Measurements from ENCODE around the gene EEFSEC.

EEFSEC gene

GRCh38 chr3:128317698-128318231, 164.5 kb downstream of the EEFSEC start:
- in situ Hi-C loops (cut with HindIII; ENCODE audit: low pct_ligation_motif_present, low pct_unique_long_range_greater_than_20kb, low sequenced_read_pairs): no loop called here
- no peak for DNase-seq

GRCh38 chr3:128318275-128318941, 165.1 kb downstream of the EEFSEC start:
- in situ Hi-C loops (cut with HindIII; ENCODE audit: low pct_ligation_motif_present, low pct_unique_long_range_greater_than_20kb, low sequenced_read_pairs): no loop called here
- DNase-seq: no peak

DNA sequence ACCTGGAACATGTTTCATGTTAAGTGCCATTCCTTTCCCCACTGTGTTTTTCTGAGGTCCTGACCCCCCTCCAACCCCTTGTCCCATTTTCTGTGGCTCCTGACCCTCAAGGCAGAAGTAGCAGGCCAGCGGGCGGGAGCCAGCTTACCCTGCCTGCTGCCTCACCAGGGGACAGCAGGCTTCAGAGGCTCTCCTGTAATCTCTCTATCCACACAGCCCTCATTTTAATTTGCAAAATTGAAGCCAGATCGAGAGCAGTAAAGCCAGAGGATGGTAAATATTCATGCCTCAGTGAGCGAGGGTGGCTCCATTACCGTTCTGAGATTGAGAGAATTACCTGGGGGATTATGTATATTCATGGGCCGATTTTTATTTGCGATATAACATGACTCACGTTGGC, 165.8 kb downstream of the EEFSEC start:
- in situ Hi-C loops (cut with HindIII; ENCODE audit: low pct_ligation_motif_present, low pct_unique_long_range_greater_than_20kb, low sequenced_read_pairs): no loop called here
- DNase-seq: no peak

DNA sequence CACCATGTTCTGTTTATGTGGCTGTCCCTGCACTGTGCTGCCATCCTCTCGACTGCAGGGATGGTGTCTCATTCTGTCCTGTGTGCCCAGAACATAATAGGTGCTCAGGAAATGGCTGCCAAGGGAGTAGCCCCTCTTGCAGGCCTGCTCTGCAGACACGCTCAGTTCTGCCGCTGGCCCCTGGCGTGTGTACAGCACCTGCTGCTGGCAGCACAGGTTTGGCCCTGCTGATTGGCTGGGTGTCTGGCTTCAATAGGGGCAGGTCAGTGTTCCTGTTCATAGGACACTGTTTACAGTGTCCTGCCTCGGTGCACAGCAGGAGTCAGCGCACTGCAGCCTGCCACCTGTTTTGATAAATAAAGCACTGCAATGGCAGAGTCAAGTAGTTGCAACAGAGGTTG, 166.5 kb downstream of the EEFSEC start:
- in situ Hi-C loops (cut with HindIII; ENCODE audit: low pct_ligation_motif_present, low pct_unique_long_range_greater_than_20kb, low sequenced_read_pairs): no loop called here
- no peak for DNase-seq

DNA sequence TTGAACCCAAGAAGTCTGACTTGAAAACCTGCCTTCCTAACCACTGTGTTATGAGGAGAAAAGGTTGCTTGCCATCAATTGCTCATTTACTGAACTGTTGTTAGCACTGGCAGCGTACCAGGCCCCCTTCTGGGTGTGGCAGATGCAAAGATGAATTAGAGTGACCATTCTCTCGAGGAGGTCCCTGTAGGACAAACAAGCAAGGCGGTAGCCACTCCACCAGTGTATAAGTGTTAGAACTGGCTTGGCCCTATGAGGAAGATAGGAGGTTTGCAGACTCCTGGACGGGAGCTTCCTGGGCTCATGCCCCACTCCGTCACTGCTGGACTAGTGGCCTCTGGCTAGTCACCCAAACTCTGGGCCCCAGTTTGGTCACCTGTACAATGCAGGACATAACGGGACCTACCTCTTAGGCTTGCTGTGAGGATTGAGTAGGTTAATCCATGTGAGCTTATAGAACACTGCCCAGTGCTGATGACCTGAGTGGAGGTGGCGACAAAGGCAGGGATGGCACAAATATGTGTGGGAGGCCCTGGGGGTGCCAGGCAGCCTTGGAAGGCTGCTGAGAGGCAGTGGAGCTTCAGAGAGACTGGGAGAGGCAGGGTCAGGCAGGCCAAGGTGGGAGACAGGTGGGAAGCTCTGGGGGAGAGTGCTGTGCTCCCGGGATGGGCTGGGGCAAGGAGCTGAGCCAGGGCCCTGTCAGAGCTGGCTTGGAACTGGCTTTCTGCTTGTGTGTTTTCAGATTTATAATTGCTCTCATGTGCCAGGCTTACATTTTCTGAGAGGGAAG, 167.5 kb downstream of the EEFSEC start:
- no peak for DNase-seq
- in situ Hi-C loops (cut with HindIII; ENCODE audit: low pct_ligation_motif_present, low pct_unique_long_range_greater_than_20kb, low sequenced_read_pairs): no loop called here

DNA sequence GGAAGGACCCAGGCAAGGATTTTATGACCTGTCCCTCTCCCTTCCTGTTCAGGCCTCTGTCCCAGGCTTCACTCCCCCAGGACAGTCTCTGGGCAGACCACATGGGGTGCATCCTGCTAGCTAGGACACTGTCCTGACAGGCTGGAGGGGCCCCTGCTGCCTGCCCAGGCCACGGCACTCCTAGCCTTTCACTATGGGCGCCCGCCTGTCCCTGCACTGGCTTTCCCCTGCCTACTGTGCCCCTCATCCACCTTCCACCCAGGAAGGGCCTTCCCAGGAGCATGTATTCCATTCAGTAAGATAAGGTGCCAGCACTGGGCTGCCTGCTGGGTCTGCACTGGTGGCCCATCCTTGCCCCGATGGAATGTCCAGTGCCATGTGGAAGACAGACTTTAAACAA, 168.1 kb downstream of the EEFSEC start:
- in situ Hi-C loops (cut with HindIII; ENCODE audit: low pct_ligation_motif_present, low pct_unique_long_range_greater_than_20kb, low sequenced_read_pairs): no loop called here
- no peak for DNase-seq

- peak; percentile 39 for DNase-seq
- in situ Hi-C loops (cut with HindIII; ENCODE audit: low pct_ligation_motif_present, low pct_unique_long_range_greater_than_20kb, low sequenced_read_pairs): no loop called here
Observed at GRCh38 chr3:128322030-128323022, 169.0 kb downstream of the EEFSEC start.

DNA sequence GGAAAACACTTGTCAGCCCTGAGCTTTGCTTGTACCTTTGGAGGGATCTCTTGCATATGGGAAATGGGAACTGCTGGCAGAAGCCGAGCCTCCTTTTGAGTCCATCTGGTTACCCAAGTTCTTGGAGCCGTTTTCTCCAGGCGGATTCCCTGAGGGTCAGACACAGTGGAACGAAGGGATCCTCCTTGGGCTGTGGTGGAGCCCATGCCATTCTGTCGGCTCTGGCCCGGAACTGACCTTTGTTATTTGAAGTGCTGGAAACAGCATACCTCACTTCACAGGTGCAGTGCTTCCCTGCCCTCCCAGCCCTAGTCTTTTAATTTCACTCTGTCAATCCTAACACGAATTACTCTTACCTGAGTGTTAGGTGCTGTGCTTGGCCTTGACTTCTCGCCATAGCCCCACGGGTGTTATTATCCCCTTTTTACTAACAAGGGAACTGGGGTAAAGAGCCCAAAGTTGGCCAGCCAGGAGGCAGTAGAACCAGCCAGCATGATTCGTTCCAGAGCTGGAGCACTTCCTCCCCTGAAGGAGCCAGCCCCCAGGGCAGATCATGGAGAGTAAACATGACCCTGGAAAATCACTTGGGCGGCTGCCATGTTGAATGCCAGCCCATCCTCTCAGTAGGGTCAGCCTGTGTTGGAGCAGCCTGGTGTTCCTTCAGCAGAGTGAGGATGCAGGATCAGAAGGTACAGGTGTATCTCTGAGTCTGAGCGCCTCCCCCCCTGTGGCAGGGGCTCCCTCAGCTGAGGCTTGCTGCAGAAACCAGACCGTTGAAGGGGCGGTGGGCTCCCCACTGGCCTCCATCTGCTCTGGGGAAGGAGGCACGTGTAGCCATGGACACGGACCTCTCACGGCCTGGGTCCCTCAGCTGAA, 170.2 kb downstream of the EEFSEC start:
- DNase-seq: no peak
- in situ Hi-C loops (cut with HindIII; ENCODE audit: low pct_ligation_motif_present, low pct_unique_long_range_greater_than_20kb, low sequenced_read_pairs): no loop called here

GRCh38 chr3:128324911-128325592, 171.8 kb downstream of the EEFSEC start:
- in situ Hi-C loops (cut with HindIII; ENCODE audit: low pct_ligation_motif_present, low pct_unique_long_range_greater_than_20kb, low sequenced_read_pairs): no loop called here

GRCh38 chr3:128326051-128326823, 173.0 kb downstream of the EEFSEC start:
- no peak for DNase-seq
- in situ Hi-C loops (cut with HindIII; ENCODE audit: low pct_ligation_motif_present, low pct_unique_long_range_greater_than_20kb, low sequenced_read_pairs): no loop called here

More at GRCh38 chr3:128324911-128325592, 171.8 kb downstream of the EEFSEC start:
- no peak for DNase-seq

- in situ Hi-C loops (cut with HindIII; ENCODE audit: low pct_ligation_motif_present, low pct_unique_long_range_greater_than_20kb, low sequenced_read_pairs): no loop called here
- DNase-seq: no peak
Observed at GRCh38 chr3:128327606-128328031, 174.3 kb downstream of the EEFSEC start.

DNA sequence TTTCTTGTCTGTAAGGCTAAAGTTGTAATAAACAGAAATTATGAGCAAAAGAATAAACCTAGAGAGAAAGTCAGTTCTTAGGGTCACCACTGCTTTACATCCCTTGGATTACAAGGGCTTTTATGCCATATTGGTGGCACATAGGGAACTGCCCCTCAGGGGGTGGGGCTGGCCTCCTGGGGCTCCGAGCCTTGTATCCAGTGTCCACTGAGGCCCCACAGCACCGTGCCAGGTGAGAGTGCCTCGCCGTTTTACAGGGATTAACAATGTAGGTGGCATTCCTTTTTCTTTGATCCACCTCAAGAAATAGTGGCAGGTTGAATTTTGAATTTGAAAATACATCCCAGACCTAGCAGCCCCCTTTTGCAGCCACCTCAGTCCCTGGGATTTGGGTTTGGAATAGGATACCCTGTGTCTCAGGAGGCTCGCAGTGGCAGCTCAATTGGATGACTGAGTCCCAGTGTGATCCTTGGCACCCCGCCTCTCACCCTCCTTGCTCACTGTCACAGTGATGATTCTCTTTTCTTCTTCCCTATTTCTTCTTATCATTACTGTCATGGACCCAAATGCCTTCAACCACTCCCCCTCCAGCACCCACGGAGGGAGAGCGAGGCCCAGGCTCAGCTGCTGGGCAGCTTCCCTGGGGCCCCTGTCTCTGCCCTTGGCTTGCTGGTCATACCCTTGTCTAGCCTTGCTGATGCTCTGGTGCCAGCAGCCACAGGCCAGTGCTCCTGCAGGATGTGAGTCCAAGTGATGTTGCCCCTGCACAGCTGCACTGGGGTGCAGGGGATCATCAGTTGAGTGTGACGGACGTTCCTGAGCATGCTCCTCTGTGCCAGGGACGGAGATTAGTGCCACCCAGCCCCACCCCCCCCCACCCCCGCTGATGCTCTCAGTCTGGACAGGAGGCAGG, 175.5 kb downstream of the EEFSEC start:
- in situ Hi-C loops (cut with HindIII; ENCODE audit: low pct_ligation_motif_present, low pct_unique_long_range_greater_than_20kb, low sequenced_read_pairs): no loop called here
- DNase-seq: no peak

- no peak for DNase-seq
- in situ Hi-C loops (cut with HindIII; ENCODE audit: low pct_ligation_motif_present, low pct_unique_long_range_greater_than_20kb, low sequenced_read_pairs): no loop called here
Observed at GRCh38 chr3:128329491-128330213, 176.4 kb downstream of the EEFSEC start.

DNA sequence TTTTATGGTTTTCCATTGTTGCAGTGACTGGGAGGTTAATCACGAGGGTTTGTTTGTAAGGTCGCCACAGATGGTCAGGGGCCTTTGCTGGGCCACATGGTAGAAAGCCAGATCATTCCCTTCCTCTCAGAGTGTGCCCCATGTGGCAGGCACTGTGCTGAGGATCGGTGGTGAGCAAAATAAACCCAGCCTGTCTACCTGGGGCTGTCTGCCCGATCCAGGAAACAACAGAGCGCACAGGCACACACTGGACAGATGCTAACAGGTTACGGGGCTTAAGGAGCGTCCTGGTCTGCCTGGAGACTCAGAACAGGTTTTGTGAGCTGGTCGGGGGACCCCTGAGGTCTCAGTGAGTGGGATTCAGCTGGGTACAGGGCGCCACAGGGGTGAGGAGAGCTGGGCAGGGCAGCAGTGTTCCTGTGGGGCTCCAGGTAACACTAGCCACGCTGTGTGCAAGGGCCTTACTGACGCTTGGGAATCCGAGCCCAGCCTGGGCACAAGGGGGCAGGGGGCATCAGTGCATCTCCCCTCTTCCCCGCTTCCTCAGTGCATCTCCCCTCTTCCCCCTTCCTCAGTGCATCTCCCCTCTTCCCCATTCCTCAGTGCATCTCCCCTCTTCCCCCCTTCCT, 177.0 kb downstream of the EEFSEC start:
- DNase-seq: no peak
- in situ Hi-C loops (cut with HindIII; ENCODE audit: low pct_ligation_motif_present, low pct_unique_long_range_greater_than_20kb, low sequenced_read_pairs): no loop called here

All from ACHN (cell line).